HG02884 (cell line): Measurements from ENCODE around the gene UGGT2.
A peak's percentile ranks its signal among the peaks of the same experiment; 100 is the strongest.

ENCODE experiments used
- ATAC-seq: cut with Tn5 transposase; IDR thresholded peaks from one replicate; pipeline ENCODE4 v1.9.1; 2021; ENCODE audit warnings: mild to moderate bottlenecking, moderate library complexity; ENCODE audit not compliant: unreplicated experiment

UGGT2 gene, protein sequence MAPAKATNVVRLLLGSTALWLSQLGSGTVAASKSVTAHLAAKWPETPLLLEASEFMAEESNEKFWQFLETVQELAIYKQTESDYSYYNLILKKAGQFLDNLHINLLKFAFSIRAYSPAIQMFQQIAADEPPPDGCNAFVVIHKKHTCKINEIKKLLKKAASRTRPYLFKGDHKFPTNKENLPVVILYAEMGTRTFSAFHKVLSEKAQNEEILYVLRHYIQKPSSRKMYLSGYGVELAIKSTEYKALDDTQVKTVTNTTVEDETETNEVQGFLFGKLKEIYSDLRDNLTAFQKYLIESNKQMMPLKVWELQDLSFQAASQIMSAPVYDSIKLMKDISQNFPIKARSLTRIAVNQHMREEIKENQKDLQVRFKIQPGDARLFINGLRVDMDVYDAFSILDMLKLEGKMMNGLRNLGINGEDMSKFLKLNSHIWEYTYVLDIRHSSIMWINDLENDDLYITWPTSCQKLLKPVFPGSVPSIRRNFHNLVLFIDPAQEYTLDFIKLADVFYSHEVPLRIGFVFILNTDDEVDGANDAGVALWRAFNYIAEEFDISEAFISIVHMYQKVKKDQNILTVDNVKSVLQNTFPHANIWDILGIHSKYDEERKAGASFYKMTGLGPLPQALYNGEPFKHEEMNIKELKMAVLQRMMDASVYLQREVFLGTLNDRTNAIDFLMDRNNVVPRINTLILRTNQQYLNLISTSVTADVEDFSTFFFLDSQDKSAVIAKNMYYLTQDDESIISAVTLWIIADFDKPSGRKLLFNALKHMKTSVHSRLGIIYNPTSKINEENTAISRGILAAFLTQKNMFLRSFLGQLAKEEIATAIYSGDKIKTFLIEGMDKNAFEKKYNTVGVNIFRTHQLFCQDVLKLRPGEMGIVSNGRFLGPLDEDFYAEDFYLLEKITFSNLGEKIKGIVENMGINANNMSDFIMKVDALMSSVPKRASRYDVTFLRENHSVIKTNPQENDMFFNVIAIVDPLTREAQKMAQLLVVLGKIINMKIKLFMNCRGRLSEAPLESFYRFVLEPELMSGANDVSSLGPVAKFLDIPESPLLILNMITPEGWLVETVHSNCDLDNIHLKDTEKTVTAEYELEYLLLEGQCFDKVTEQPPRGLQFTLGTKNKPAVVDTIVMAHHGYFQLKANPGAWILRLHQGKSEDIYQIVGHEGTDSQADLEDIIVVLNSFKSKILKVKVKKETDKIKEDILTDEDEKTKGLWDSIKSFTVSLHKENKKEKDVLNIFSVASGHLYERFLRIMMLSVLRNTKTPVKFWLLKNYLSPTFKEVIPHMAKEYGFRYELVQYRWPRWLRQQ (N-terminal part only)

DNA sequence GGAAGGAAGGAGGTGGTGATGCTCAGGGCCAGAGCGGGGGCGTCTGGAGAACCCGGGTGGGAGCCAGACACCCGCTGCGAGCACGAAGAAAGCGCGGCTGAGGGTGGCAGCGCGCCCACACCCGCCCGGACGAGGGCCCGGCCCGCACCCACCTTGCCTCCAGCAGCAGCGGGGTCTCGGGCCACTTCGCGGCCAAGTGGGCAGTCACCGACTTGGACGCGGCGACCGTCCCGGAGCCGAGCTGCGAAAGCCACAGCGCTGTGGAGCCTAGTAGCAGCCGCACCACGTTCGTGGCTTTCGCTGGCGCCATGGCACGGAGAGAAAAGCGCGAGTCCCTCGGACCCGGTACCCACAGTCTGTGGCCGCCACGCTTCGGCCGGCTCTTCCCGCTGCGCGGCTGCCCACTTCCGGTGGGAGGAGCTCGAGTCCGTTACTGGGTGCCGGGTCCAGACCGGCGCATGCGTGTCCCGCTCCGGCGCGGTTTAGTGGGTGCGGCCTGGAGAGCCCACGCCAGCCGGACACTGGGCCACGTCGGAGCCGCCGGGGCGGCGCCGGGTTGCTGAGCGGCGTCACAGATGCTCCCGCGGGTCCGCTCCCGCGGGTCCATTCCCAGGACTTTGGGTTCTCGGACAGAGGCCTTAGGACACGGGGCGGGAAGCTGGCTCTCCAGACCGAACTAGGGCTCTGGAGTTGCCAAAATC is at the start of gene UGGT2:
UGGT2 (minus strand) TSS at position 399 of the 701 bp plus-strand sequence; CDS start at position 310, 89 bp downstream.
- peak; percentile 95 for ATAC-seq

DNA sequence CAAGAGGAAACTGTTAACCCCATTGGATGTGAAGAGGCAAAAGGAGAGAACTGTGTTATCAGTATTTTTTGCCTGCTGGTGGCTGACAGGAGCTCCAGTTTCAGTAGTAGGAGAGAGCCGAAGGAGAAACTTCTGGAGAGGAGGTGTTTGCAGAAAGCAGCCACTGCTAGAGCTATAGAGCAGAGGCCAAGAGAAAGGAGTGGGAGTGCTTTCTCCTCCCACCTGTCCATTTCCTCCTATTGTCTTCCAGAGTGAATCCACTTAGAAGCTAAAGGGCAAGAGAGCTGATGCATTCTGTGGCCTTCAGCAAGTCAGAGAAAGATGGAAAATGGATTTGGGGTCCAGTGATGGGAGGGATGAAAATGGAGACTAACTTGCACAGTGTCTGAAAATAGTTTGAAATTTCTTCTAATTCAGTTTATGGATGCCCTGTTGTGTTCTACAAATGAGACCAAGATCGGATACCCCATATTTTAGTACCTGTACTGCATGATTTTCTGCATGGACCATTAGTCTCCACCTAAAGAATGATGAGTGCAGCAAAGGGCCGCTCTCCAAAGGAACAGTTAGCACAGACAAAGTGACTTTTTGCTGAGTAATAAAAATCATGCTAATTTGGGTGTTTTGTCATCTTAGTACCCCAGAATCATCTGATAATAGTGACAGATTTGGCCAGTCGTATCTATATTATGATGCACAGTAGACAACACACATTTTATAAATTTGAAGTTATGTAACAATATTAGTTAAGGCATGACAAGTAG is 47.4 kb upstream of the UGGT2 start:
- ATAC-seq, result no peak

DNA sequence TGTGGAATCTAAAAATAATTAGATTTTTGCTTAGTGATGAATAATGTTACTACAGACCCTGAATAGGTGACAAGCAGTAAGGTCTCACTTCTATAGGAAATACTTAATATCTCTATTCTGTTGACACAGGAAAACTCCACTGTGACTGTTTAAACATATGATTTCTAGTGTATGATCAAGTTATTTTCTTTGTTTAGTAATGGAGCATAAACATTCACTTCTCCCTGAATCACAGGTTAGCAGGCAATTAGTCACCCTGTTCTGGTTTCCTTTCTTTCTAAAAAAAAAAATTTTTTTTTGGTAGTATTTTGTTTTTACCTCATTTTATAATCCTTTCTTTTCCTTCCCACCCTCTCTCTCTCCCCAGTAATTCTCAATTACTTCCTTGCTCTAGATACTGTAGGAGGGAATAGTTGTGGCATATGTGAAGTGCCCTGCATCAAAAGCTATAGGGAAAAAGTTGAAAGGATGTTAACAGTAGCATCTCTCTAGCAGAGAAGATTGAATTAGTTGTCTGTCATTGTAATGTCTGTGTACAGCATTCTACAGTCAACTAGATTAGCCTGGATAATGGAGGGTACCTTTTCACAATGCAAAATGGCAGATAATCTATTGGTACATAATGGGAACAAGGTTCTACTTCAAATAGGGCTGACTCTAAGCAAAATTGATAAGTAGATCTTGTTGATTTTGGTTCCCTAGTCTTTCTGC is 40.2 kb upstream of the UGGT2 start:
- no peak for ATAC-seq

DNA sequence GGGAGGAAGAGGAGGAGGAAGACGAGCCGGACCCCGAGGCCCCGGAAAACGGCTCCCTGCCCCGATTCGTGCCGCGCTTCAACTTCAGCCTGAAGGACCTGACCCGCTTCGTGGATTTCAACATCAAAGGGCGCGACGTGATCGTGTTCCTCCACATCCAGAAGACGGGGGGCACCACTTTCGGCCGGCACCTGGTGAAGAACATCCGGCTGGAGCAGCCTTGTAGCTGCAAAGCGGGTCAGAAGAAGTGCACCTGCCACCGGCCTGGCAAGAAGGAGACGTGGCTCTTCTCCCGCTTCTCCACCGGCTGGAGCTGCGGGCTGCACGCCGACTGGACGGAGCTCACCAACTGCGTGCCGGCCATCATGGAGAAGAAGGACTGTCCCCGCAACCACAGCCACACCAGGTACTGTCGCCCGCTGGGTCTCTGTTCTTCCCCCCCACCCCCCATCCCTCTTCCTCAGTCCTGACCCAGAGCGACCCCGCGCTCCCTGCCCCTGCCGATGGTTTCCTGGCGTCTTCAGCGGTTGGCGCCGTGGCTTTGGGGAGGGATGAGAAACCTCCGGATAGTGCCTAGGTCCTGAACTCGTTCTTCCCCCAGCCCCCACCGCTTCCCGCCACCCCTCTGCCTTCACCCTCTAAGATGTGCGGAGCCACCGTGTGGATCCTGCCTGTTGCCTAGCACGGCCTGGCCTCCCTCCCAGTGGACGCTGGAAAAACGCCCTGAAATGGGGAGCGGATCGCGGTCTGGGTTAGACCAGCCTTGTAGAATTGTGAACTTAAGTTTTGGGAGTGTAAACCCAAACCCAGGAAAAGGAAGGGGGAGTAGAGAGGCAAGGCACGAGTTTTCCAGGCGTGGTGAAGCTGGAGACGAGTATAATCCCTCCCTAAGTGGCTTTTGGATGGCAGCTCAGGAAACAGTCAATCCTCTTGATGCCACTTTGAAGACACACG is 38.2 kb upstream of the UGGT2 start:
- ATAC-seq, result no peak

DNA sequence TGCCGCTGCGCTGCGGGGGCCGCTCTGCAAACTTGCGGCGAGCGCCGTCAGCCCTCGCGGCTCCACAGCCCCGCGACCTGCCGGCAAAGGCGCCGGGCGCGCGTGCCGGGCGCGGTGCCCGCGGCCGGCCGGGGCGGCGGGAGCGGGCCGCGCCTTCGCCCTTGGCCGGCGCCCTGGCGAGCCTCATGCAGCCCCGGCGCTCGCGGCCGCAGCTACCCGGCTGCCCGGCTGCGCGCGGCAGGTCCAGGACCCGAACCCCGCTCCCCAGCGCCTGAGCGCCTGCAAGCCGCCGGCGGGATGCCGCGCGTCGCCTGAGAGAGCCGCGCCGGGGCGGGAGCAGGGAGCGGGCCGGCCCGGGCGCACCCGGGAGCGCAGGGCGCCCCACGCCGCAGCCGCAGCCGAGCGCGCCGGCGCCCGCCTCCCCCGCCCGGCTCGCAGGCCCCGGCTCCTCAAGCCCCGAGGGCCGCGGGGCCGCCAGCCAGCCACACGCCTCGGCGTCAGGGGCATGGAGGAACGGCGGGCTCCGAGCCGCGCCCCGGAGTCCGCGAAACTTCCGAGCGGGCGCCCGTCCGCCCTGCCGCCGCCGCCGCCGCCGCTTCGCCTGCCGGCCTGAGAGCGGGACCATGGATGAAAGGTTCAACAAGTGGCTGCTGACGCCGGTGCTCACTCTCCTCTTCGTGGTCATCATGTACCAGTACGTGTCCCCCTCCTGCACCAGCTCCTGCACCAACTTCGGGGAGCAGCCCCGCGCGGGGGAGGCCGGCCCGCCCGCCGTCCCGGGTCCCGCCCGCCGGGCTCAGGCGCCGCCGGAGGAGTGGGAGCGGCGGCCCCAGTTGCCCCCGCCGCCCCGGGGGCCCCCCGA is 37.3 kb upstream of the UGGT2 start:
- ATAC-seq, result peak; percentile 44

DNA sequence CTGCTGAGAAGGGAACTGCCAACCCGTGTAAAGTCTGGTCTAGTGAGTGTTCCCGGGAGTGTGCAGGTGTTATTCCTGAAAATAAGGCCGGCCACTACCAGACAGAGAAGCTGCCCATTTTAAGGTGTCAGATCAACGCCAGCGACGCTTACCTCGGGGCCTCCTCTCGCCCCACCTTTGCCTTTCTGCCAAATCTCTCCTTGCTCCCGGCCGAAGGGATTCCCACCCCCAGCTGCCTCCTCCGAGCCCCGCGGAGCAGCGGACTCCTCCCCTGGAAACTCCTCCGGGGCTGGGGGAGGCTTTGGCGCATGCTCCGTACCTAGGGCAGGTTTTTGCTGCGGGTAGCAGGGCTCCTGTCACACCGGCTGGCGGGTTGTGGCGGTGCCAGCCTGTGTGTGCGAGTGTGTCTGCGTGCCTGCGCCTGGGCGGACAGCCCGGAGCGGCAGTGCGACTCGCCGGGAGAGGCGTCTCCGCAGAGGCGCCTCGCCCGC is 36.6 kb upstream of the UGGT2 start, which contains the start of gene HS6ST3:
HS6ST3 (plus strand) TSS at position 359 of the 491 bp plus-strand sequence.
- peak; percentile 35 for ATAC-seq

DNA sequence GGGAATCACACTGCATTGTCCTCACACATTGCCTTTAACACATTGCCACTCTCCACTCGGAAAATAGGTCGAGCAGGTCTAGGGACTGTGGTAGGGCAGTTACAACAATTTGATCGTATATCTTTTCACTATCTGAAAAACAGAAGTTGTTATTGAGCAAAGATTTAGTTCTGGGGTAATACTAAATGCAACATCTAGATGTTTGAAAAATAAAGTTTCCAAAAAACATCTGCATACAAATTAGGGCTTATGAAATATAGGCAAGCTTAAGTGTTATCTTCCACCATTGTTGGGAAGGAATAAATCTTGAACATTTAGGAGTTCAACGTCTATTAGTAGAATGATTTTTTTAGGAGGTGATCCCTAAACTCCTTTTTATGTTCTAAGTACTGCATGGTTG is 35.9 kb upstream of the UGGT2 start:
- no peak for ATAC-seq

DNA sequence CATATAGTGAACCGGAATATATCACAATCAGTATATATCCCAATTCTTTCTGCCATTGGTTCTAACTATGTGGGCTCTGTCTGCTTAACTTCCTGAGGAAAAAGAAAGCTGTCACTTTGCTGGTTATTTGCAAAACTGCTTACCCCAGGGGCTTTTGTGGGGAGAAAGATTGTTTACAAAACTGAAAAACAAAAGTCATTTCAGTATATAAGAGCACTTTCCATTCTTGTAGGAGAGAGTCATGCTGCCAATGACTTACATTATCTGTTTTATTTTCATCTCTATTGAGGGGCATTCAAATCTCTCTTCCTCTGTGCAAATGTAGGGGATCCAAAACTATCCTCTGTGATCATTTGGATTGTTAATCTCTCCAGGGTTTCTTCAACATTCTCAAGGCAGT is 33.5 kb upstream of the UGGT2 start:
- ATAC-seq, result no peak

DNA sequence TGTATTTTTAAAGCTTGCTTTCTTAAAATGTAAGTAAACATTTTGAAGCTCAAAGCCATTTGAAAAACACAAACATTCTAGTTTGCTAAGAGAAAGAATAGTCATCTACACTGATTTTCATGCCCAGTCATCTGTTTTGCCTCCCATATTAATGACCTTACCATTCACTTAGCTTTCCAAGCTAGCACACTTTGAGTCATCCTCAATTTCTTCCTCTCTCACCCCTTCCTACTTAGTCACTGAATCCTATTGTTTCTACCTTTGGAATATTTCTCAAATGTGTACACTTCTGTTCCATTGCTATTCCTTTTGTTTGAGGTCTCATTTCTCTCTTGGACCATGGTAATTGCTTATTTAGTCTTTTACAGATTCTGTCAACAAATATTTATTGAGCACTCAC is 29.4 kb upstream of the UGGT2 start:
- ATAC-seq, result no peak

DNA sequence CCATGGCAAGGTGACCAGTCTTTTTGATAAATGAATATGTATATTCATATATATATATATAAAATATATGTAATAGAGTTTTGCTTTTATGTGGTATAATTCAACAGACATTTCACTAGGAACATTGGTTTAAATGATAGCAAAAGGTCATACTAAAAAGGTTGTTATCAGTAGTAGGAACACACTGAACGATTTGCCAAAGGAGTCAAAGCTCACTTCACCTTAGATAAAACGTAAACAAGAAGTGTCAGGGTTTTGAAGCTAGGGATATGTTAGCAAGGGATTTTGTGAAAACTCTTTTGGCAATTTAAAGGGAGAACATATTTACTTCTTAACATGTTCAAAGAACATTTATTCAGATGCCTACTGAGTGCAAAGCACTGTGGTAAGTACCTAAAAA is 28.7 kb upstream of the UGGT2 start:
- no peak for ATAC-seq

DNA sequence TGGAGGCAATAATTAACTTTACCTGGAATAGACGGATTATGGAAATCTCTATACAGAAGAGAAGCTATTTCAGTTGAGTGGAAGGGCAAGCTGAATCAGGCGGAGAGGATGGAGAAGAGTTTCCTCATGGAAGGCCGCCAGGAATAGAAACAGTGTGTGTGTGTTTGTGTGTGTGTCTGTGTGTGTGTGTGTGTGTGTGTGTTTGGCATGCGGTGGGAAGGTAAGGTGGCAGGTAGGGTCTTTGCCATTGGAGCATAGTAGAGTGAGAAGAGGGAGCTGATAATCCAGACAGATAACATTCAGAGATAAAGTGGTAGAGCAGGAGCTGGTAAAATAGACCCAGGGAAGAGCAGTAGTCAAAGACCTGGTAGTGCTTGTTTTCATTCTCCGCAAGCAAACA is 27.5 kb upstream of the UGGT2 start:
- no peak for ATAC-seq

DNA sequence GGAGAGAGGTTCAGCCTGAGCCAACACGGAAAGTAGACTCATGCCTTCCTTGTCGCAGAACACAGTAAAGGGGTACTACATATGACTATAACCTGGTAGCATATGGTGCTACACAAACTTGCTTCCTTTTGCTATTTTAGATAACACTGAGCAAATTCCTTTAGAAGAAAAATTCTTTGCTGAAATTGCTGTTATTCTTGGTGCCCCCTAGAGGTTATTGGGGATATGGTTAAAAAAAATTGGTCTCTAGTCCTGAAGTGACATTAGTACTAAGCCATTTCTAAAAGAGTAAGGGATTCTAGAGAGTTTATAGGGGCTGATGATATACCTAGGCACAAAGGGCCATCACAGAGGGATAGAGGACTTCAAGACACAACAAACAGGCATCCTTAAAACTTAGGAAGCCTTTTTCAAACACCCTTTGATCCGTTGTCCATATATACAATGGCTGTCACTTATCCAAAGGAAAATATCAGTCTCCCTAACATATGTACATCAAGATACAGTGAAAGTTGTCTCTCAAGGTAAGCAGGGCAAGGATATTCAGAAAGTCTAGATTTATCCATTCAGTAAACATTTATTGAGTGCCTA is 22.8 kb upstream of the UGGT2 start:
- no peak for ATAC-seq

DNA sequence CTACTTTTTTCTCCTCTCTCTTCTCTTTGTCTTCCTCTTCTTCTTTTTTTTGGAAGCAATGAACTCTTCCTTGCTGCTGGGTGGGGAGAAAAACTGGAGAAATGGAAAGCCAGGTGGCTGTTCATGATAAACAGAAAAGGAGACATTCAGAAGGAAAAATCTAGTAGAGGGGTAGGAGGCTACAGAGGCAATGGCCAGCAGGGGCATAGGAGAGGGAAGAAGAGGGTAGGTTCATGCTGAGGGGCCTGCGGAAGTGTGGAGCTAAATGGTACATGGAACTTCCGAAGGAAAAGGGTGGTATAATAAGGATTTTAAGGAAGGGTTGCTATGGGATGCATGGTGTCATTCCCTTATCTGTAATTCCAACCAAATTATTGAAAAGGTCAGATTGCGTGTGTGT is 19.2 kb upstream of the UGGT2 start:
- ATAC-seq, result no peak

DNA sequence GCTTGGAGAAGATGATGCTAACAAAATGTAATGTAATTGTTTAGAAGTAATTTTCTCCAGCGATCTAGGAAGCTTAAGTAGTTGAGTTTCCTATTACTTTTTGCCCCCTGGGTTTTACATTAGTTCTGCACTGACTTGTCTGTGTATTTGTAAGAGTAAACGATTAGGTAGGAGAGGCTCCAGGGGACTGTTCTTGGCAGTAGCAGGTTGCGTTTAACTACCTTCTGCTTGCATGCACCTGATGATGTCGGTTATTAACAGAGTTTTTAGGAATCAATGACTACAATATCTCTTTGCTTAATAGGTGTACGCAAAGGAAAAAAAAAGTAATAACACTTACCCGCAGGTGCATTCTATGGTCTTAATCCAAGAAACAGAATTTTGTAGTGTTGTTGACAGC is 18.3 kb upstream of the UGGT2 start:
- ATAC-seq, result no peak

DNA sequence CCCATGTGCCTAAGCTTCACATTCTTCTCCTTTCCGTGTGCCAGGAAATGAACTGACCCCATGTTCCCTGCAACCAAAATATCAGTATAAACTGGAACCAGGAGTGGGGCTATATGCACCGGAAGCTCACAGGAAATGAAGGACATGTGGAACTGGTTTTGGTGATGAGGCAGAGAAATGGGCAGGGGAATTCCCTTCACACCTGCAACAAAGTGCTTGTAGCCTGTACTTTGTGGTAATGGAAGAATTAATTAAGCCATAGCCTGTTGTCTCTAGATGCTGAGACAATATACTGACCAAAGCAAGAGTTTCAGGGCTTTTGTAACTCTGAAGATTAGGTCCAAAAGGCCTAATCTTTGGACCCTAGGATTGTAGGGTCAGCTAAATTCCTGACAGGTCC is 15.5 kb upstream of the UGGT2 start:
- no peak for ATAC-seq

DNA sequence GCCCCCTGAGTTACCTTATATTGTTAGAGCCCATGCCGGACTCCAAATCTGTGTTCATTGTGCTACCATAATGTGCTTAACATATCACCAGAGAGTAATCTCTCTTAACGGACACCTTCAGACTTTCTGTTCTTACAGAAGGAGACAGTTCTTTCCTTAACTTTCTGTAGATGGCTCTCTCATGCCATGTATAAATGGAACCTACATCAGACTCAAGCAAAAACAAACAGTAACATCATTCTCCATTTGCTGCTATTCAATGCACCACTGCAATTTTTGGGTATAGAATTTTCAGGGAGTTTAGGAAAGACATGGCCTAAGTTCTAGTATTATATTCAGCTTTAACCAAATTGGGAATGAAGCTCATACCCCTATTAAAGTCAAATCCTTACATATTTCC is 12.6 kb upstream of the UGGT2 start:
- ATAC-seq, result no peak

DNA sequence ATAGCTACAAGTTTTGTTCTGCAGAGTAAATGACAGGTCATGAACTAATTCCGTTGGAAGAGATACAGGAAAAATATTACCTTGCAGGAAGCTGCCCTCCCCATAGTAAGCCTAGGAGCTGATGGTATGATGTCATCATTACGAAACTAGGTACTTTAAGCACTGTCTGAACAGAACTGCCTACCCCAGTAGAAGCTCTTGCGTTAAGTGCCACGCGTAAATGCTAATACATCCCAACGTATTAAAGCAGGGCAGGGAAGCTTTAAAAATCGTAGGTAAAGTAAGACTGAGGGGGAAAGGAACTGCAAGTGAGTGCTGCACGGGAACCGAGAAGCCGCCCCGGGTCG is 572 bp downstream of the UGGT2 start:
- ATAC-seq, result peak; percentile 54
